Stimulated activated naive B cell treated with anti-CD40 and anti-IgM and Interleukin-4, amounts not matched to agents 10 μg/mL and 1 μg/mL and 100 μg/mL, for 72 hours (primary cell): Measurements from ENCODE around the gene STON2.

ENCODE experiments used
- ATAC-seq, 2 donors: fragments of 150-1000 bp; cut with Tn5 transposase; replicated peaks; 2 replicates each; pipeline ENCODE4 v1.10.0; 2021; ENCODE audit warnings: moderate library complexity in 1 of 2
- DNase-seq: peaks from one replicate; pipeline ENCODE4 v3.0.0; 2021
- H3K27ac Mint-ChIP-seq: one replicate; pipeline ENCODE4 v1.8.0; 2022; ENCODE audit warnings: mild to moderate bottlenecking, mixed read lengths
- H3K27me3 Mint-ChIP-seq, 2 donors: one replicate each; pipeline ENCODE4 v1.8.0; 2022; ENCODE audit warnings: mixed read lengths in 2 of 2
- H3K36me3 Mint-ChIP-seq, 2 donors: one replicate each; pipeline ENCODE4 v1.8.0; 2022; ENCODE audit warnings: mixed read lengths in 2 of 2, mild to moderate bottlenecking in 1 of 2
- H3K4me1 Mint-ChIP-seq, 2 donors: one replicate each; pipeline ENCODE4 v1.8.0; 2022; ENCODE audit warnings: mixed read lengths in 2 of 2, mild to moderate bottlenecking in 1 of 2
- H3K4me3 Mint-ChIP-seq, 2 donors: one replicate each; pipeline ENCODE4 v1.8.0; 2022; ENCODE audit warnings: mild to moderate bottlenecking in 2 of 2, mixed read lengths in 2 of 2, moderate library complexity in 1 of 2
- H3K9me3 Mint-ChIP-seq, 2 donors: one replicate each; pipeline ENCODE4 v1.8.0; 2022; ENCODE audit warnings: mixed read lengths in 2 of 2, mild to moderate bottlenecking in 1 of 2

The STON2 gene, protein sequence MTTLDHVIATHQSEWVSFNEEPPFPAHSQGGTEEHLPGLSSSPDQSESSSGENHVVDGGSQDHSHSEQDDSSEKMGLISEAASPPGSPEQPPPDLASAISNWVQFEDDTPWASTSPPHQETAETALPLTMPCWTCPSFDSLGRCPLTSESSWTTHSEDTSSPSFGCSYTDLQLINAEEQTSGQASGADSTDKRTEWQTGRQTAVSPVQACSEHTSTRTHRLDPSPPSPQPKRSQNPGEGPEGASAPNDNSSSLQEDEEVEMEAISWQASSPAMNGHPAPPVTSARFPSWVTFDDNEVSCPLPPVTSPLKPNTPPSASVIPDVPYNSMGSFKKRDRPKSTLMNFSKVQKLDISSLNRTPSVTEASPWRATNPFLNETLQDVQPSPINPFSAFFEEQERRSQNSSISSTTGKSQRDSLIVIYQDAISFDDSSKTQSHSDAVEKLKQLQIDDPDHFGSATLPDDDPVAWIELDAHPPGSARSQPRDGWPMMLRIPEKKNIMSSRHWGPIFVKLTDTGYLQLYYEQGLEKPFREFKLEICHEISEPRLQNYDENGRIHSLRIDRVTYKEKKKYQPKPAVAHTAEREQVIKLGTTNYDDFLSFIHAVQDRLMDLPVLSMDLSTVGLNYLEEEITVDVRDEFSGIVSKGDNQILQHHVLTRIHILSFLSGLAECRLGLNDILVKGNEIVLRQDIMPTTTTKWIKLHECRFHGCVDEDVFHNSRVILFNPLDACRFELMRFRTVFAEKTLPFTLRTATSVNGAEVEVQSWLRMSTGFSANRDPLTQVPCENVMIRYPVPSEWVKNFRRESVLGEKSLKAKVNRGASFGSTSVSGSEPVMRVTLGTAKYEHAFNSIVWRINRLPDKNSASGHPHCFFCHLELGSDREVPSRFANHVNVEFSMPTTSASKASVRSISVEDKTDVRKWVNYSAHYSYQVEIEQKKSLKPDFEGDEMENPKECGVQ

DNA sequence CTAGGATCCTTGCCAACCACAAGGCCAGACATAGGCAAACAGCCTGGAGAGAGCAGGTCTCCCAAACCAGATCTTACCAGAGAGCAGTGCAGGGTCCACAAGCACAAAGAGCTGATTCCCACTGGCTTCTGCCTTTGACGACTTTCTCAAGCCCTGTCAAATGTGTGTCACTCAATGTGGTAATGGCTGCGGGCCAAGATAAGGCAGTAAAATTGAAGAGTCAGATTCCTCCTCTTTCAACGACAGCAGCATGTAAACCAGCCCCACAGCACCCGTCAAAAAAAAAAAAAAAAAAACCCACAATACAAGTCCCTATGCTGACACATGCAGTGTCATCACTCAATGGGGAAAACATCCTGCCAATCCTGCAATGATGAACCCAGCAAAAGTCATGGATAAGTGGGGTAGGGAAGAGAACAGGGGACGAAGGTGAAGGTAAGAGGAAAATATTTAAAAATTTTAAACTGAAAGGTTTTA, at the start of gene STON2:
TSS of gene STON2 (minus strand) at position 123 of the 477 bp plus-strand sequence. CDS start 1,942 bp downstream, outside the sequence.
- peaks cover 6 to 12% of the 10 kb centered on the region in 2 donors for H3K4me1 Mint-ChIP-seq
- ATAC-seq = no peak
- no peak within 1 kb of the TSS for H3K4me3 Mint-ChIP-seq

DNA sequence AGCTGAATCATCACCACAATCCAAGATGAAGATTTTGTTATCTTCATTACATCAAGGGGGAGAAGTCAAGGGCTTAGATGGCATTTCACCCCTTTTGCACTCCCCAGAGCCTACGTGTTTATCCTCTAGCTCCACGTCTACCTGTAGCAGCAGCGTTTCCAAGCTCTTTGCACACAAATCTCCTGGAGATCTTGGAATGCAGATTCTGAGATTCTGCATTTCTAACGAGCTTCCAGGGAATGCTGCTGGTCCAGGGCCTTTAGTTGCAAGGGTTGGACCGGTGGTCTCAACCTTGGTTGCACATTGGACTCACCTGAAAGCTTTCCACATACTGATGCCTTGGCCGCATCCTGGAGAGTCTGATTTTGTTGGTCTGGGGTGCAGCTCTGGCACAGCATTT, 49.5 kb upstream of the STON2 start:
- Mint-ChIP-seq H3K4me3 (no peak overlapping the region), H3K27ac (no peak overlapping the region), H3K36me3 (no peaks in the 10 kb centered on the region), H3K9me3 (peaks cover 0 to 1% of the 10 kb centered on the region in 2 donors), H3K27me3 (peaks cover 12 to 25% of the 10 kb centered on the region in 2 donors), H3K4me1 (peaks cover under 1 to 5% of the 10 kb centered on the region in 2 donors)
- ATAC-seq = no peak
- DNase-seq = no peak

More for the DNA sequence above, at the start of gene STON2:
- DNase-seq = no peak
- Mint-ChIP-seq H3K27me3 (peaks cover 6 to 8% of the 10 kb centered on the region in 2 donors), H3K9me3 (peaks cover 4 to 5% of the 10 kb centered on the region in 2 donors), H3K27ac (peak within 1 kb of the TSS; percentile 38), H3K36me3 (no peaks in the 10 kb centered on the region)

DNA sequence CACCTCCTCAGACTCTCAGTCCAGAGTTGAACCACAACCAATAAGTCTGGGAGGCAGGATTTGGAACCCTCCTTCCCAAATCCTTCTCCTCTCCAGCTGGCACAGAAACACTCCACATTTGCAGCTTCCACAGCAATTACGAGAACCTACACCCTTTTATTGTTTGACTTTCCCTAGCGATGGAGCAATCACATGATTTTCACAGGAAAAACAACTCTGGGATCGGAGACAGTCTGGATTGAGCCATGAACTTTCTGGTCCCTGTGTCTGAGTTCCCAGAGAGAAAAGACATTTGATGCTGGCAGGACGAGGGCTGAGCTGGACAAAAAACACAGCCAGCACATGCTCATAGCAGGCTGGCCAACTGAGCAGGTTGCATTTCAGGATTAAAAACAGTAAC, 49.0 kb upstream of the STON2 start:
- DNase-seq = no peak
- H3K4me1 Mint-ChIP-seq = peaks cover 0 to 4% of the 10 kb centered on the region in 2 donors

DNA sequence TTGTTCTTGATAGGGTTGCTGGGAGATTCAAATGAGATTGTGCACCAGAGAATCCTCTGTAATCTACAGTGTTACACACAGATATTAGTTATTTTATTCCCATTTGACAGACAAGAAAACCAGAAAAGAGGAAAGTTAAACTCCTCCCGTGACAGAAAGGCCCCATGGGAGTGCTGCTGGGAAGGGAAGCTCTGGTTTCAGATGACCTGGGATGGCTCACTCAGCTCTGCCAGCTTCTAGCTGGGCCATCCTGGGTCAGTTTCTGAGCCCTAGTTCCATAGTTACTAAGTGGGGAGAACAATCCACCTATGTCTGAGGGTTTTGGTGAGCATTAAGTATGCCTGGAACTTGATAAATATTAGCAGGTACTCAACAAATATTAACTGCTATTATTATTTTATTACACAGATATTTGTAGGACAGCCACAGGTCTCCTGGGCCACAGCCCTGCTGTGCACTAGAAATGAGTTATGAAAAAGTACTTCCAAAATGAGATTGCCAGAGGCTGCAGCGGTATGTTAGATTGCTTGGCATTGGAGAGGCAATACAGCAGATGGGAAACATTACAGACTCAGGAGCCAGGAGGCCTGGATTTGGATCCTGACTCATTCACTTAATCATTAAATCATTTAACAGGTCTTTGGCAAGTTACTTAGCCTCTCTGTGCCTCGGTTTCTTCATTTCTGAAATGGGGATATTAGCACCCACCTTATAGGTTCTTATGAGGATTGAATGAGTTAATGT, 47.1 kb upstream of the STON2 start:
- H3K9me3 Mint-ChIP-seq = peaks cover 0 to 1% of the 10 kb centered on the region in 2 donors
- peaks cover 27 to 36% of the 10 kb centered on the region in 2 donors for H3K27me3 Mint-ChIP-seq
- no peak overlapping the region for H3K27ac Mint-ChIP-seq

More for the DNA sequence above, 49.0 kb upstream of the STON2 start:
- no peaks in the 10 kb centered on the region for H3K36me3 Mint-ChIP-seq
- H3K4me3 Mint-ChIP-seq = no peak overlapping the region
- peaks cover 17 to 29% of the 10 kb centered on the region in 2 donors for H3K27me3 Mint-ChIP-seq
- H3K9me3 Mint-ChIP-seq = peaks cover 0 to 1% of the 10 kb centered on the region in 2 donors
- no peak for ATAC-seq
- no peak overlapping the region for H3K27ac Mint-ChIP-seq

DNA sequence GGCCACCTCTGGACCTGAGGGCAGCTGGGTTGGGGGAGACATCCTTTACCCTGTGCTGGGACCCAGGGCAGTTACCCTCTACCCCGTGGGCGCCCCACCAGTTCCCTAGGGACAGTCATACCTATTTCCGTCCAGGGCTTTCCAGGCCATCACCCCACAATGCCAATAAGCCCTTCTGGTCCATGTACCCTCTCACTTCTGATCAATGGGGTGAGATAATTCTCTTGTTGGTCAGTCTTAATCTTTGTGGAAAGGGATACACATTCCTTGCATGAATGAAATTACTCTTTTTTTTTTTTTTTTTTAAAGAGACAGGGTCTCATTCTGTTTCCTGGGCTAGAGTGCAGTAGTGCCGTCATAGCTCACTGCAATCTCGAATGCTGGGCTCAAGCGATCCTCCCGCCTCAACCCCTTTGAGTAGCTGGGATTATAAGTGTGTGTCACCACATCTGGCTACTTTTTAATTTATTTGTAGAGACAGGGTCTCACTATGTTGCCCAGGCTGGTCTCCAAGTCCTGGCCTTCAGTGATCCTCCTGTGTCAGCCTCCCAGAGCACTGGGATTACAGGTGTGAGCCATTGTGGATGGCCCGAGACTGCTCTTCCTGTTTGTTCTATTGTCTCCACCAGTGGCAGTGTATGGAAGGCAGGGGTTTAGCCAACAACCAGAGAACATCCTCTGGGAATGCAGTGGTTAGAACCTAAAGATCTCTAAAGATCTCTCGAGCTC, 46.3 kb upstream of the STON2 start:
- no peaks in the 10 kb centered on the region for H3K36me3 Mint-ChIP-seq
- no peak overlapping the region for H3K4me3 Mint-ChIP-seq
- no peak for ATAC-seq
- no peaks in the 10 kb centered on the region for H3K9me3 Mint-ChIP-seq
- H3K27me3 Mint-ChIP-seq = peaks cover 26 to 40% of the 10 kb centered on the region in 2 donors
- no peak overlapping the region for H3K27ac Mint-ChIP-seq
- peaks cover 0 to 1% of the 10 kb centered on the region in 2 donors for H3K4me1 Mint-ChIP-seq
- DNase-seq = no peak

More for the DNA sequence above, 47.1 kb upstream of the STON2 start:
- ATAC-seq = no peak
- no peaks in the 10 kb centered on the region for H3K36me3 Mint-ChIP-seq
- peaks cover 0 to 1% of the 10 kb centered on the region in 2 donors for H3K4me1 Mint-ChIP-seq
- no peak for DNase-seq
- no peak overlapping the region for H3K4me3 Mint-ChIP-seq

DNA sequence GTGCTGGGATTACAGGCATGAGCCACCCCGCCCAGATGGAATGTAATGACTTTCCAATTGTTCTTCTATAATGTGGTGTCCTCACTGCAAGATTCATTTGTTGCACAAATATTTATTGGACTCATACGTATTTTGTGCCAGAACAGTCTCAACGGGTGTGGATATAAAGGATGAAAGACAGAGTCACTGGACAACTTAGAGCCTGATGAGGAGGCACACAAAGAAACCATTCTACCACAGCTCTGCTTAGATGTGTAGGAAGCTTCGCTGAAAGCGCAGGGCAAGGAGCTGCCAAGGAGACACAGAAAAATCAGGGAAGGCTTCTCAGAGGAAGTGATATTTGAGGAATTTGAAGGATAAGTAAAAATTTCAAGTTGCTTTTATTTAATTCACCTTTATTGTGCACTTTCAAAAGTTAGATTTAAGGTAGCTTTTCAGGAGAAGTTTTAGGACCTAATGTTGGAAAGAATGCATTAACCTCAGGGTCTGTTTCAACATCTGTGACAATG, 41.6 kb upstream of the STON2 start:
- peaks cover 4 to 8% of the 10 kb centered on the region in 2 donors for H3K4me1 Mint-ChIP-seq
- no peaks in the 10 kb centered on the region for H3K9me3 Mint-ChIP-seq
- ATAC-seq (no peak), DNase-seq (no peak)
- no peak overlapping the region for H3K4me3 Mint-ChIP-seq
- peaks cover 52 to 64% of the 10 kb centered on the region in 2 donors for H3K27me3 Mint-ChIP-seq
- no peak overlapping the region for H3K27ac Mint-ChIP-seq
- no peaks in the 10 kb centered on the region for H3K36me3 Mint-ChIP-seq

DNA sequence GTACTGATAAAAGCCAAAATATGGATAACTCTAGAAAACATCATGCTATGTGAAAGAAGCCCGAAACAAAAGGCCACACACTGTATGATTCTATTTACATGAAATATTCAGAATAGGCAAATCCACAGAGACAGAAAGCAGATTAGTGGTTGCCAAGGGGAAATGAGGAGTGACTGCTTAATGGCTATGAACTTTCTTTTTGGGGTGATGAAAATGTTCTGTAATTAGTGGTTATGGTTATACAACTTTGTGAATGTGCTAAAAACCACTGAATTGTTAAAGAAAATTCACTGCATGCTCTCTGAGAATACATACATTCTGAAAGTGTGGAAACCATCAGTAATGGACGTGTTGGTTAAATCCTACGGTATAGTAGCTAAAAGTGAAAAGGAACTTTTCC, 39.9 kb upstream of the STON2 start:
- ATAC-seq (no peak), DNase-seq (no peak)
- Mint-ChIP-seq H3K9me3 (no peaks in the 10 kb centered on the region), H3K27ac (no peak overlapping the region), H3K27me3 (peaks cover 61 to 74% of the 10 kb centered on the region in 2 donors), H3K4me3 (no peak overlapping the region), H3K4me1 (peaks cover 9 to 17% of the 10 kb centered on the region in 2 donors), H3K36me3 (no peaks in the 10 kb centered on the region)

DNA sequence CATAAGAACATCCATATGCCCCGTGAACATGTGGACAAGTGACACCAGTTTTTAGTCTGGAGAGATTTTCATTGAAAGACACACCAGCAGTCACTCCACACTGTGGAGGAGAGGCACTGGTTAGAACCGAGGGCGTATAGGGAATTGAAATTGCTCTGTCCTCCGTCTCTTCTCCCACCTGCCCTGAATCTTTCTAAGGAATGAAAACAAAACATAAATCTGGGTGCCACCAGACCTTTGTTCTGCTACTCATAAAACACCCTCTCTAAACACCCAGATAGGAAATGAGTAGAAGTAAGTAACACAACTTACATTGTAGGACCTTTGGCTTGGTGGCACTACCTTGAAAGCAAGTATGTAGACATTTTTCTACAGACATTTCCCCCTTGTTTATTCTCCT, 37.1 kb upstream of the STON2 start:
- peaks cover 63 to 86% of the 10 kb centered on the region in 2 donors for H3K27me3 Mint-ChIP-seq
- no peaks in the 10 kb centered on the region for H3K9me3 Mint-ChIP-seq
- no peaks in the 10 kb centered on the region for H3K36me3 Mint-ChIP-seq
- DNase-seq = no peak
- ATAC-seq = no peak
- H3K27ac Mint-ChIP-seq = no peak overlapping the region
- peaks cover 9 to 19% of the 10 kb centered on the region in 2 donors for H3K4me1 Mint-ChIP-seq
- peak overlapping the region; percentile 52 to 70 for H3K4me3 Mint-ChIP-seq

DNA sequence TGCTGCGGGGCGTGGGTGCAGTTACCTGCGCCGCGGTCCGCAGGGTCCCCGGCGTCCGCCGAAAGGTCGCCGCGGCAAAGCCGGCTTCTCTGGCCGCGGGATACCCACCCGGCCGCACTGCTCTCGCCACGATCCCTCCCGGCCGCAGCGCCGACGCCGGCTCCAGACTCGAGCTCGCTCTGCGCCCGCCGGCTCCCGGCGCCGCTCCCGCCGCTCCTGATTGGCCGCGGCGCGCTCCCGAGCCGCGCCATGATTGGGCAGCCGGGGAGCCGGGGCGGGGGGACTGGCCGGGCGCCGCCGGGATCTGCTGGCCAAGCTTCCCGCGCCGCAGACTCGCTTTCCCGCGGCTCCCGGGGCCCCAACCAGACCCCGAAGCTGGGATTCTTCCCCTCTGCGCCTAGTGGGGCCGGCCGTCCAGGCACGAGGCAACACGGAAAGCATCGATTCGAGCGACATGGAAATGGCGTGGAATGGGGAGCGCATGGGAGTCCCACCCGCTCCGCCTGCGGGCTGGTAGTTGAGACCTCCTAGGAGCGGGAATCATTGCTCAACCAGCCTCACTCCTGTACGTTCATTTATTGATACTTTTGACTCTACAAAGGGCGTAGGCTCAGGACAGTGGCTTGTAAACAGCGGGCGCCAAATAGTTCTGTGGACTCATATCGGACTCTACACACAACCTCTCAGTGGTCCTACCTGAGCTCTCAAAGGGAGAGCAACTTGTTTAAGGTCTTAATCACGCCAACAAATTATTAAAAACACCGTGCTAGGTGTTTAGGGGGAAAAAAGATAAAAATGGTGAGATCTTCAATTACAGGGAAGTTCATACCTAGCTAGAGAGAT, 36.4 kb upstream of the STON2 start:
- peak; percentile 22 for DNase-seq
- peaks cover 64 to 89% of the 10 kb centered on the region in 2 donors for H3K27me3 Mint-ChIP-seq
- peak; percentile 77 to 79 for ATAC-seq
- peak overlapping the region; percentile 52 to 70 for H3K4me3 Mint-ChIP-seq
- no peaks in the 10 kb centered on the region for H3K36me3 Mint-ChIP-seq
- no peak overlapping the region for H3K27ac Mint-ChIP-seq
- H3K4me1 Mint-ChIP-seq = peaks cover 9 to 19% of the 10 kb centered on the region in 2 donors
- H3K9me3 Mint-ChIP-seq = no peaks in the 10 kb centered on the region

DNA sequence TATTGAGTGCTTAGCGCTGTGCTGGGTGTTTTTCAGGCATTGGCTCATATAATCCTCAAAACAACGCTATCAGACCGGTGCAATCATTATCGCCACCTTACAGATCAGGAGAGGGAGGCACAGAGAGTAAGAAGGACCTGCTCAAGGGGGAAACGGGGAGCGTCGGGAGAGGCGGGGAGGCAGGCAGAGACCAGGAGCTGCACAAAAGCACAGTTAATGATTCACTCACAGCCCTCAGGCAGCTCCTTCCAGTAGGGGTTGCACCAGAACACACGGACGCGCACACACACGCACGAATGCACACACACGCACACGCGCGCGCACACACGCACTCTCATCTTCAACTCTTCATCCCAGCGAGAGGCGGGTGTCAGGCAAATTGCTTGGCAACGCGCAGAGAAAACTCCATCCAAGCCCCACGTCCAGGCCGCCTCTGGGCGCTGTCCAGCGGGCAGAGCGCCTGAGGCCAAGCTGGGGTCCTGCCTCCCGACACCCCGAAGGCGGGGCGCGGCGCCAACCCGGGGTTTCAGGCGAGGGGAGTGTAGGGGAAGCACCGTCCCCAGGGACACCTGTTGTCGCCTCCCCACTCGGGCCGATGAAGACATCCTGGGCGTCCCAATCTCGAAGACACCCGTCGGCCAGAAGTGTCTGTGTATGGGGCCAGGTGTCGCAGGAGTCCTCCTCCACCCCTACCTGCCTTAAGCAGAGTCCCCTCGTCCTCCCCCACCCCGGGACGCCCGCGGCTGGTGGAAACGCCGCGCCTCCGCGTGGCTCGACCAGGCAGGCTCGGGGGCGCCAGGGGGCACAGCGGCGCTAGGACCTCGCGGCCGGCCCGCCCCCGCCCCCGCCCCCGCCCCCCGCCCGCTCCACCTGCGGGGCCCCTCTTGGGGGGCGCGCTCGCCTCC, 35.5 kb upstream of the STON2 start:
- peak; percentile 10 for DNase-seq

DNA sequence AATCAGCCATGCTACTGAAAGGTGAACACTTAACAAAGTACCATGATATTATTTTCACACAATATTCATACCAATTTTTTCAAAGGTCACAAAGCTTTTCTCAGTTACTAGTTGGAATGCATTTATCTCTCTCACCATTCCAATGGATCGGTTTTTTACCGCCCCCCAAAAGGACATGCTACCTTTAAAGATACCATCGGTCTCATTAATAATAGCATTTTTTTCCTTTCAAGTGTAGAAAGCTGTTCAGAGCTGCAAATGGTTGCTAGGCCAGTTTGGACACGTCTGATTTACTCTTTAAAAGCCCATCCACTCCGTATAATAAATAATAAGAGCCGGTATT, 34.9 kb upstream of the STON2 start:
- H3K4me1 Mint-ChIP-seq = peaks cover 9 to 19% of the 10 kb centered on the region in 2 donors
- no peaks in the 10 kb centered on the region for H3K9me3 Mint-ChIP-seq
- DNase-seq (no peak), ATAC-seq (no peak)
- H3K4me3 Mint-ChIP-seq = peak overlapping the region; percentile 79 to 84
- H3K27ac Mint-ChIP-seq = no peak overlapping the region
- H3K27me3 Mint-ChIP-seq = peaks cover 63 to 79% of the 10 kb centered on the region in 2 donors
- no peaks in the 10 kb centered on the region for H3K36me3 Mint-ChIP-seq

More for the DNA sequence above, 35.5 kb upstream of the STON2 start:
- Mint-ChIP-seq H3K4me3 (peak overlapping the region; percentile 79 to 84), H3K27me3 (peaks cover 62 to 80% of the 10 kb centered on the region in 2 donors), H3K9me3 (no peaks in the 10 kb centered on the region), H3K27ac (no peak overlapping the region), H3K4me1 (peaks cover 9 to 19% of the 10 kb centered on the region in 2 donors), H3K36me3 (no peaks in the 10 kb centered on the region)
- peak; percentile 62 to 65 for ATAC-seq
